Mesenchymal stem cell (in vitro differentiated cells and primary cell): ENCODE measurements around the gene TTC39A.
A peak's percentile ranks its signal among the peaks of the same experiment; 100 is the strongest.

Source experiments
- DNase-seq: peaks from one replicate; pipeline ENCODE4 v3.0.0-alpha.2; 2013
- H2AFZ ChIP-seq: one replicate; pipeline ENCODE4 v1.6.1; 2013; ENCODE audit warnings: low read depth, mild to moderate bottlenecking, control low read depth, inconsistent platforms, low read length, moderate library complexity
- H2AK5ac ChIP-seq: 2 replicates; pipeline ENCODE4 v1.6.1; 2013; ENCODE audit warnings: low read length, moderate library complexity, mild to moderate bottlenecking, inconsistent platforms; ENCODE audit not compliant: severe bottlenecking
- H2BK120ac ChIP-seq: one replicate; pipeline ENCODE4 v1.6.1; 2013; ENCODE audit warnings: low read depth, mild to moderate bottlenecking, inconsistent platforms, low read length, moderate library complexity
- H2BK12ac ChIP-seq, 2 experiments: one replicate each; pipeline ENCODE4 v1.6.1; 2013; ENCODE audit warnings: inconsistent platforms in 2 of 2, low read length in 2 of 2, mild to moderate bottlenecking in 2 of 2, moderate library complexity in 2 of 2, control low read depth in 1 of 2
- H2BK15ac ChIP-seq: one replicate; pipeline ENCODE4 v1.6.1; 2013; ENCODE audit warnings: mild to moderate bottlenecking, low read depth, inconsistent platforms; ENCODE audit not compliant: poor library complexity, severe bottlenecking
- H2BK5ac ChIP-seq: 2 replicates; pipeline ENCODE4 v1.6.1; 2013; ENCODE audit warnings: low read depth, mild to moderate bottlenecking, low read length, control low read depth, inconsistent platforms; ENCODE audit not compliant: poor library complexity, severe bottlenecking
- H3K14ac ChIP-seq, 2 experiments: one replicate each; pipeline ENCODE4 v1.6.1; 2013; ENCODE audit warnings: inconsistent platforms in 2 of 2, low read length in 2 of 2, control low read depth in 1 of 2, mild to moderate bottlenecking in 1 of 2, moderate library complexity in 1 of 2
- H3K18ac ChIP-seq, 2 experiments: one replicate each; pipeline ENCODE4 v1.6.1; 2013; ENCODE audit warnings: inconsistent platforms in 2 of 2, low read length in 2 of 2, control low read depth in 1 of 2, low read depth in 1 of 2, mild to moderate bottlenecking in 1 of 2
- H3K23ac ChIP-seq, 2 experiments: one replicate each; pipeline ENCODE4 v1.6.1; 2013; ENCODE audit warnings: inconsistent platforms in 2 of 2, low read length in 2 of 2, mild to moderate bottlenecking in 2 of 2, moderate library complexity in 2 of 2, control low read depth in 1 of 2
- H3K27ac ChIP-seq: 2 replicates; pipeline ENCODE4 v1.5.1; 2013; ENCODE audit warnings: mild to moderate bottlenecking, moderate library complexity, low read length, control low read depth, inconsistent platforms; ENCODE audit not compliant: poor library complexity, severe bottlenecking
- H3K27me3 ChIP-seq, 2 experiments: 2 replicates each; pipeline versions ENCODE4 v1.6.1 to v1.7.0; 2013; ENCODE audit warnings: low read length in 2 of 2, mild to moderate bottlenecking in 2 of 2, moderate library complexity in 2 of 2, control low read depth in 1 of 2, inconsistent platforms in 1 of 2; ENCODE audit not compliant: control insufficient read depth in 1 of 2, insufficient read depth in 1 of 2
- H3K36me3 ChIP-seq, 2 experiments: 2 replicates each; pipeline versions ENCODE4 v1.6.1 to v1.7.0; 2013; ENCODE audit warnings: low read length in 2 of 2, control low read depth in 1 of 2, inconsistent platforms in 1 of 2, low read depth in 1 of 2, mild to moderate bottlenecking in 1 of 2; ENCODE audit not compliant: insufficient read depth in 2 of 2, control insufficient read depth in 1 of 2
- H3K4ac ChIP-seq, 2 experiments: one replicate each; pipeline ENCODE4 v1.6.1; 2013; ENCODE audit warnings: inconsistent platforms in 2 of 2, low read length in 2 of 2, mild to moderate bottlenecking in 2 of 2, moderate library complexity in 2 of 2, control low read depth in 1 of 2, low read depth in 1 of 2
- H3K4me1 ChIP-seq: 2 replicates; pipeline ENCODE4 v1.6.1; 2013; ENCODE audit warnings: low read depth, low read length, control low read depth; ENCODE audit not compliant: control insufficient read depth, insufficient read depth
- H3K4me2 ChIP-seq: 2 replicates; pipeline ENCODE4 v1.6.1; 2013; ENCODE audit warnings: low read length, mild to moderate bottlenecking, inconsistent platforms; ENCODE audit not compliant: poor library complexity, severe bottlenecking
- H3K4me3 ChIP-seq, 2 experiments: 2 replicates each; pipeline versions ENCODE4 v1.5.1 to v1.7.0; 2013; ENCODE audit warnings: low read length in 2 of 2, mild to moderate bottlenecking in 2 of 2, control low read depth in 1 of 2, low read depth in 1 of 2; ENCODE audit not compliant: insufficient read depth in 1 of 2
- H3K79me1 ChIP-seq: replicated peaks from 2 replicates; pipeline ENCODE4 v1.6.1; 2013; ENCODE audit warnings: mild to moderate bottlenecking, control low read depth, low read length, inconsistent platforms; ENCODE audit not compliant: poor library complexity, severe bottlenecking
- H3K9ac ChIP-seq: 2 replicates; pipeline ENCODE4 v1.7.0; 2013; ENCODE audit warnings: mild to moderate bottlenecking, low read length, moderate library complexity
- H3K9me3 ChIP-seq: 2 replicates; pipeline ENCODE4 v1.7.0; 2013; ENCODE audit warnings: mild to moderate bottlenecking, low read length; ENCODE audit not compliant: control insufficient read depth
- H4K8ac ChIP-seq: one replicate; pipeline ENCODE4 v1.6.1; 2013; ENCODE audit warnings: inconsistent platforms, mild to moderate bottlenecking, low read length, moderate library complexity
- H4K91ac ChIP-seq: one replicate; pipeline ENCODE4 v1.6.1; 2013; ENCODE audit warnings: mild to moderate bottlenecking, low read length, inconsistent platforms
- WGBS: methylation state at CpG from one replicate; pipeline ENCODE4 v1.1.7; 2013; ENCODE audit warnings: mixed read lengths; 5-methylcytosine and 5-hydroxymethylcytosine counted together

Gene TTC39A

DNA sequence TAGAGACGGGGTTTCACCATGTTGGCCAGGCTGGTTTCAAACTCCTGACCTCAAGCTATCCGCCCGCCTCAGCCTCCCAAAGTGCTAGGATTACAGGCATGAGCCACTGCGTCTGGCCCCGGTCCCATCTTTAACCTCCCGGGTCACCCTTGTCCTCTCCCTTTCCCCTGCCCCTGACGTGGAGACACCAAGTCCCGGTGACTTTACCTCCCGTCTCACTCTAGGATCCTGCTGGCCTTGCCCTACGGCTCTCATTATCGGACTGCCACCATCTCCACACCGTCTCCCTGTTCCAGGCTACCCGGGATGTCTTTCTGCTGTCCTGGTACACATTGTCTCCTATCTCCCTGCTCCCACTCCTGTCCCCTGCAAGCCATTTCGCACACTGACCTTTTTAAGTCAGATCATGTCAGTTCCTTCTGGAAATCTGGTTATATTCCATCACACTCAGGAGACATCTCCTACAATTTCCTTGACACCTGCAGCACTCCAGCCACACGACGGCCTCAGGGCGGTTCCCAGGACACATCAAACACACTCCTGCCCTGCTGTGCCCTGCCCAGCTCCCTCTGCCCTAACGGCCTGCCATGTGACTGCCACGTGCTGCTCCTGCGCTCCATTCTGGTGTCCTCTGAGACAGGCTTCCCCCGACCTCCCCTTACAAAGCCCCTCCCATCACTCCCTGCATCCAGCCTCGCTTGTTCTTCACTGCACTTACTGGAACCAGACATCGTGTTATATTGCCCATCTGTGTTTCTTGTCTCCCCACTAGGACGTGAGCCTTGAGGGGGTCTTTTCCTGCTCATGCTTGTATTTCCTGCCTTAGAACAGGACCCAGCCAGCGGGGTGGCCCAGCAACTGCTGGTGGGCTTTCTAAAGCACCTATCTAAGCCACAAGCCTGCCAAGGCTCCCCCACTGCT is 32.7 kb downstream of the TTC39A start:
- no peak overlapping the region for H2BK120ac ChIP-seq
- H3K14ac ChIP-seq: peak overlapping the region in 1 of 2 experiments; percentile 28
- peak overlapping the region; percentile 72 for H4K8ac ChIP-seq
- no peaks in the 10 kb centered on the region for H3K27me3 ChIP-seq
- H2BK12ac ChIP-seq: peak overlapping the region in 1 of 2 experiments; percentile 64
- H3K79me1 ChIP-seq: no peaks in the 10 kb centered on the region
- no peak overlapping the region for H3K4ac ChIP-seq
- 93% methylated on average over 25 of the region's 25 CpGs for WGBS
- H3K18ac ChIP-seq: no peak overlapping the region
- no peak overlapping the region for H3K23ac ChIP-seq
- no peak overlapping the region for H2BK5ac ChIP-seq
- no peak overlapping the region for H2BK15ac ChIP-seq
- peak overlapping the region in 1 of 2 experiments; percentile 69 for H3K4me3 ChIP-seq
- peaks cover 14% of the 10 kb centered on the region for H3K4me1 ChIP-seq
- H4K91ac ChIP-seq: peak overlapping the region; percentile 27
- H3K4me2 ChIP-seq: no peak overlapping the region
- no peak for DNase-seq
- H3K9me3 ChIP-seq: no peaks in the 10 kb centered on the region
- H3K27ac ChIP-seq: no peak overlapping the region
- peak overlapping the region; percentile 87 for H3K9ac ChIP-seq
- H2AFZ ChIP-seq: no peak overlapping the region
- H2AK5ac ChIP-seq: no peak overlapping the region
- H3K36me3 ChIP-seq: no peaks in the 10 kb centered on the region

DNA sequence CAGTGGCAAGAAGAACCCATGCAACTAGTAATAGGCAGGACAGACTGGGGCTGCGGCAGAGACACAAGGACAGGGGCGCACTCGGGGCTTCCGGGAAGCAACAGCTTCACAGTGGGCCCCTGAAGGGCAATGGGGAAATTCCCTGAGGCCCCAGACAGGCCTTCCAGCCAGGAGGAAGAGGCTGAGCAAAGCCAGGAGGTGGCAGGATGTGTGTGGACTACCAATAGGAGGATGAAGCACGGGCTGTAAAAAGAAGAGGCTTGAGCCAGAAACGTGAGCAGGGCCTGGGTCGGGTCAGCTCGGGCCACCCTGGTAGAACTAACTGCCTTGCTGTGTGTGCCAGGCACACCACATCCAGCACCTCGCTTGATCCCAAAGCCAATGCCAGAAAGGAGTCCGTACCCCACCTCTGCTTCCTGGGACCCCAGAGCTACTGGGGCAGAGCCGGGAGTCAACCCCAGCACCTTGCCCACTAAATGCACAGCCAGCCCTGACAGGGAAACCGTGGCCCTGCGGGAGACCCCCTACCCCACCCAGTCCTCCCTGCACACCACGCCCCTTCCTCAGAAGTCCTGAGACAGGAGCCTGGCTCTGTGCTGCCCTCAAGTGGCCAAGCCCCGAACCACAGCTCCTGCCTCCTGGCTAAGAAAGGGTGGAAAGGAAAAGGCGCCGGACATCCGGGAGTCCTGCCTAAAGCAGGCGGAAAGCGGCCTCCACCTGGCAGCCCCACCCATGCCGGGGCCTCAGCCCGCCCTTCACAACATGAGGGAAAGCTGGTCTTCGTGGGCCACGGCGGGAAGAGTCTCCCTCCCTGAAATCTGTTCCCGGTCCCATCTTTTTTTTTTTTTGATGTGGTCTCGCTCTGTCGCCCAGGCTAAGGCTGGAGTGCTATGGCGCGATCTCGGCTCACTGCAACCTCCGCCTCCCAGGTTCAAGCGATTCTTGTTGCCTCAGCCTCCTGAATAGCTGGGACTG is 33.7 kb downstream of the TTC39A start:
- H4K91ac ChIP-seq: no peak overlapping the region
- peaks cover 13% of the 10 kb centered on the region for H3K4me1 ChIP-seq
- 47% methylated on average over 33 of the region's 33 CpGs for WGBS
- peak overlapping the region; percentile 87 for H3K9ac ChIP-seq
- no peaks in the 10 kb centered on the region for H3K9me3 ChIP-seq
- H2AK5ac ChIP-seq: no peak overlapping the region
- peak overlapping the region in 1 of 2 experiments; percentile 19 for H3K4ac ChIP-seq
- no peaks in the 10 kb centered on the region for H3K27me3 ChIP-seq
- no peak overlapping the region for H2BK12ac ChIP-seq
- peak overlapping the region in 1 of 2 experiments; percentile 69 for H3K4me3 ChIP-seq
- H3K4me2 ChIP-seq: peak overlapping the region; percentile 43
- H4K8ac ChIP-seq: peak overlapping the region; percentile 43
- no peaks in the 10 kb centered on the region for H3K36me3 ChIP-seq
- H3K23ac ChIP-seq: no peak overlapping the region
- H3K27ac ChIP-seq: no peak overlapping the region
- no peak overlapping the region for H3K14ac ChIP-seq
- H2BK15ac ChIP-seq: no peak overlapping the region
- H2AFZ ChIP-seq: peak overlapping the region; percentile 54
- peak overlapping the region in 1 of 2 experiments; percentile 38 for H3K18ac ChIP-seq
- no peaks in the 10 kb centered on the region for H3K79me1 ChIP-seq
- no peak overlapping the region for H2BK120ac ChIP-seq
- no peak overlapping the region for H2BK5ac ChIP-seq
- peak; percentile 70 for DNase-seq

- no peaks in the 10 kb centered on the region for H3K36me3 ChIP-seq
- H3K27me3 ChIP-seq: no peaks in the 10 kb centered on the region
- no peak overlapping the region for H2BK15ac ChIP-seq
- H3K18ac ChIP-seq: no peak overlapping the region
- H3K4ac ChIP-seq: no peak overlapping the region
- no peak overlapping the region for H4K91ac ChIP-seq
- no peaks in the 10 kb centered on the region for H3K79me1 ChIP-seq
- 89% methylated on average over 16 of the region's 17 CpGs for WGBS
- no peak overlapping the region for H2AFZ ChIP-seq
- no peak overlapping the region for H4K8ac ChIP-seq
- no peak overlapping the region for H2AK5ac ChIP-seq
- peaks cover 10% of the 10 kb centered on the region for H3K4me1 ChIP-seq
- H3K27ac ChIP-seq: no peak overlapping the region
- H3K4me3 ChIP-seq: no peak overlapping the region
- H3K4me2 ChIP-seq: no peak overlapping the region
- H3K23ac ChIP-seq: no peak overlapping the region
- no peaks in the 10 kb centered on the region for H3K9me3 ChIP-seq
- no peak overlapping the region for H2BK5ac ChIP-seq
- DNase-seq: no peak
- no peak overlapping the region for H3K9ac ChIP-seq
- H3K14ac ChIP-seq: no peak overlapping the region
- H2BK120ac ChIP-seq: no peak overlapping the region
- H2BK12ac ChIP-seq: no peak overlapping the region
These were observed 34.4 kb downstream of the TTC39A start for GRCh38 chr1:51295926-51296325.
